GM18907 (cell line): Measurements from ENCODE around the gene CDK16.

Source experiments
- ATAC-seq: cut with Tn5 transposase; IDR thresholded peaks from one replicate; pipeline ENCODE4 v1.9.1; 2021; ENCODE audit warnings: mild to moderate bottlenecking, moderate library complexity; ENCODE audit not compliant: unreplicated experiment

Gene CDK16

DNA sequence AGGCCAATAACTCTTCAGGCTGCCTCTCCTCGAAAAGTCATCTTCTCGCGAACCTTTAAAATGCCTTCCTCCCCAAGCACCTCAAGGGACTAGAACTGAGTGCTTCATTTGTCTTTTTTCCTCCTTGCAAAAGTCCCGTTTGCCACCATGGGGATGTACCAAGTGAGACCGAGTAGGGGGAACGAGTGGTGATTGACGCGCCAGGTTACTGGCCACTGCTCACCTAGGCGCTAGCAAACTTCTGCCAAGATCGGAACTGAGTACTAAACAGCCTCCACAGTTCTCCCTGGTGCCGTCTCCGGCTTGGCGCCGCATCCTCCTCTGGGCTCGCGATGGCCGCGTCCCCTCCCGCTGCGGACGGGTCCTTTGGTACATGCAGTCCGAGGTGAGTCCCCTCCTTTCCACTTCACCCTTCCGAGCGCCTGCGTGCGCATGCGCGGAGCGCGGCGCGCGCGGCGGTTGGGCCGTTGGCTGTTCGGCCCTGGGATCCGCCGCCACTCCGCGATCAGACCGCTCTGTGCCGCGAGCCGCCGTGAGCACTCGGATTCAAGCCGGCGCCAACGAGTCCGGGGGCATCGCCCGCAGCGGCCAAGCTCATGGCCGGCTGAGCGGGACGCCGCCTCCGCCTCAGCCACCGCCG is at the start of gene CDK16:
Gene CDK16 (plus strand): TSS at position 402 of the 640 bp plus-strand sequence. CDS start 4,877 bp downstream, outside the sequence.
- ATAC-seq, result peak; percentile 52

DNA sequence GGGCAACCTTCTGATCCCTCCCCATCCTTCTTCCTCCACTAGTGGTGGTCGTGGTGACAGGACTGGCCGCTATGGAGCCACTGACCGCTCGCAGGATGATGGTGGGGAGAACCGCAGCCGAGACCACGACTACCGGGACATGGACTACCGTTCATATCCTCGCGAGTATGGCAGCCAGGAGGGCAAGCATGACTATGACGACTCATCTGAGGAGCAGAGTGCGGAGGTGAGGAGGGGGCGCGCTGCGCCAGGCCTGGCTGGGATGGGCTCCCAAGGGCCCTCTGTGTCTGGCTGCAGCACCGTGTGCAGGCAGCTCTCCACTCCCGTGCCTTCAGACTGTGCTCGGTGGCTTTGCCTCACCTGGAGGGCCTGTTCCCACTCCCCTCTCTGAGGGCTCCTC is 49.2 kb upstream of the CDK16 start:
- ATAC-seq, result no peak

DNA sequence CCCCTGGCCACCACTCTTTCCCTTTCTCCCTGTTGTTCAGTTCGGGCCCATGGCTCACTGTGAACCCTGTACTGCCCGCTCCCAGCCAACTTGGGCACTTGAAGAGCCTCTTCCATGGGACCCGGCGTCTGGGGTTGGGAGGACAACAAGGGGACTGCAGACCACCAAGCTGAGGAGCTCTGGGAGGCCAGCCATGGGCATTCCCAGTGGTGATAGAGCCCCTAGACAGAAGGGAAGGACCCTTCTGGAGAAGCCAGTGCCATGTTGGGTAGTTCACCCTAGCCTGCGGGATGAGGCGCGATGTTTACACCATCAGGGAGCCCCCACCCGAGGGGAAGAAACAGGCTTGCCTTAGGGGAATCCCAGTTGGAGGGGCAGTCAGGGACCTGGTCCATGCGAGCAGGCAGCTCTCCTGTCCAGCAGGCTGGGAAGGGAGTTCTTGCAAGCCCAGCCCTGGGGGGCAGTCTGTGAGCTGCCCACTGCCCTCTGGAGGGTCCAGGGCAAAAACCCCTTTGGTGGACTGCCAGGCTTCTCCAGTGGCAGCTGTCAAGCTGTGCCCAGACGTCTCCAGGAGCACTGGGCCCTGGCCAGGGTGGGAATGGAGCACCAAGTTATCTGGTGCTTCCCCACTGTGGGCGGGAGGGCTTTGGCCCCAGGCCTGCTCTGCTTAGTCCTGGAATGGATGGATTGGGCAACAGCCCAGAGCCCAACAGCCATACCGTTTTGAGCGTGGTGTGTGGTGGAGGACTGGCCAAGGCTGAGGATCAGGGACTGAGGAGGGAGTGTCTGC is 48.6 kb upstream of the CDK16 start:
- no peak for ATAC-seq

DNA sequence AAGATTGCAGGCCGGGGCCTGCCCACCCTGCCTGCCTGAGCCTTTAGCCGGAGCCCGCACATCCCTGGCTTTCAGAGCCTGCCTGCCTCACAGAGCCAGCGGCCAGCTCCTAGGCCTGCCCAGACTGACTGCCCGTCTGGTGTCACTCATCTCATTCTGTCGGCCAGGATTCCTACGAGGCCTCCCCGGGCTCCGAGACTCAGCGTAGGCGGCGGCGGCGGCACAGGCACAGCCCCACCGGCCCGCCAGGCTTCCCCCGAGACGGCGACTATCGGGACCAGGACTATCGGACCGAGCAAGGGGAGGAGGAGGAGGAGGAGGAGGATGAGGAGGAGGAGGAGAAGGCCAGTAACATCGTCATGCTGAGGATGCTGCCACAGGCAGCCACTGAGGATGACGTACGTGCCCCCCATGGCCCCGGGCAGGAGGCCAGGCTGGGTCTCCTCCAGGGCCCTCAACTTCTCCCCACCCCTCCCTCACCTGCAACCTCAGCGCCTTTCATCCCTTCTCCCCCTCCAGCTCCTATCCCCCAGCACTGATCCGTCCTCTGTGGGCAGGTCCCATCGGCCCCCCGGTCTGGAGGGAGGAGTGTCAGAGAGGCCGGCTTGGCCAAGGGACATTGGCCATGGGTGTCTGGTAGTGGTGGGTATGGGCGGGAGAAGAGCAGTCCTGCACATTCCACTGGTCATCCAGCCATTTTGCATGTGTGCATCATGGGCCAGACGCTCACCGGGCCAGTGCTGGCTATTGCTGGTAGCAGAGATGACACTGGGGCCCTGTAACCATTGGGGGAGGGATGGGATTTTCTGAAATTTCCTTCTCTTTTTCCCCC is 47.4 kb upstream of the CDK16 start:
- ATAC-seq, result no peak

DNA sequence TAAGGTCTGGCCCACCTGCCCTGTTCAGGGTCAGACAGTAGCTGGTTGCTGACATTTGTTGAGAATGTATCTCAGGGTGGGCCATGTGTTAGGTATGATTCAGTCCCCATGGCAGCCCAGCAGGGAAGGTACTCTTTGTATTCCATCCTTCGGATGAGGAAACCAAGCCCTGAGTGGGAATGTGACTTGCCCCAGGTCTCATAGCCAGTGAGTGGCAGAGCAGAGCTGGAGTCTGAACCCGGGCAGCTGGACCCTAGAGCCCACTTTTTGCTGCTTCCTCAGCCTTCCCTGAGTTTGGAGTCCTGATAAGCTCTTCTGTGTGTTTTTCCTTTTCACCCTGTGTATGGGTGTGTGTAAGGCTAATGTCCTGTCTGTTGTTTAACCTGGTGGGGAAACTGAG is 46.5 kb upstream of the CDK16 start:
- ATAC-seq, result no peak

DNA sequence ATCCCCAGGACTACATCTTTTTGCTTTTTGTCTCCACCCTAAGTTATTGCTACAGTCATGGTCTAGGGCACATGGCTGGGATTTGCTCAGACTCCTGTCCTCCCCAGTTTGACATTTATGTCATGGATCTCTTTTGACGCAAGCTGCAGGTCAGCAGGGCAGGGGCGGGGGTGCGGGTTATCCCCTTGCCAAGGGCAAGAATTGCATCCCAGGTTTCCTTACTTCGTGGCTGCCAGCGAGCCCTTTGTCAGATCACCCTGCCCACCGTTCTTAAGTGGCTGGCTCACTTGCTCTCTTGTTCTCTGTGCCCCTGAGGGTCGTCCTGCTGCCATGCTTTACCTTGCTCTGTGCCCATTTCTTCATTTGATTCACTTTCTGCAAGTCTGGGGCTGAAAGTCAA is 45.9 kb upstream of the CDK16 start:
- no peak for ATAC-seq

DNA sequence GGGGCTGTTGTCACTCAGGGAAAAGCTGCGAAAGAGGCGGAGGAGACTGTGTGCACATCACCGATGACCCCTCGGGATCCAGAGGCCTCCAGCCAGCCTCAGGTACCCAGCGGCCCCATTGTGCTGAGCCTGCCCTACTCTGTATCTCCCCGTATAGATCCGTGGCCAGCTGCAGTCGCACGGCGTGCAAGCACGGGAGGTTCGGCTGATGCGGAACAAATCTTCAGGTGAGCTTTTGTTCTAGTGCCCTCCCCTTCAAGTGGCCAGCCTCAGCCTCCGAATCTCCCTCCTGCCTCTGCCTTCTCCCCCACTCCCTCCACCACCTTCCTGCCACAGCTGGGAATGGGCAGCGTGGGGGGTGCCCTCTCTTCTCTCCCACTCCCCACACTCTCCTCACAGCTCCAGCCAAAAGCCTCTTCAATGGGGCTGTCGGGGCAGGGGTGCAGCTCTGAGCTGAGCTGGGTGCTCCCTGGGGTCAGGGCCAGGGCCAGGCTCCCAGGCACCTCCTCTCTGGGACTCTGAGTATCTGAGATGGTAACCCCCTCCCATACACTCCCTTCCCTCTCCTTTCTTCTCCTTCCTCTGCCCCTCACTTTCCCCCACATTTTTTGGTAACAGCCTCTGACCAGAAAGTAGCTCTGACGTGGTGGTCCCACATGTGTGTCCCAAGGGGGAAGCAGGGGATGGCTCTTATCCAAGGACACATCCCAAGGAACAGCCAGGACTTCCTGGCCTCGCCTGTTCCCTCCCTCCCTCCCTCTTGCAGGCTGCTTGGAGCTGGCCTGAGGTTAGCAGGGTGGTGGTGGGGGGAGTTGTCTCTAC is 45.3 kb upstream of the CDK16 start:
- no peak for ATAC-seq

DNA sequence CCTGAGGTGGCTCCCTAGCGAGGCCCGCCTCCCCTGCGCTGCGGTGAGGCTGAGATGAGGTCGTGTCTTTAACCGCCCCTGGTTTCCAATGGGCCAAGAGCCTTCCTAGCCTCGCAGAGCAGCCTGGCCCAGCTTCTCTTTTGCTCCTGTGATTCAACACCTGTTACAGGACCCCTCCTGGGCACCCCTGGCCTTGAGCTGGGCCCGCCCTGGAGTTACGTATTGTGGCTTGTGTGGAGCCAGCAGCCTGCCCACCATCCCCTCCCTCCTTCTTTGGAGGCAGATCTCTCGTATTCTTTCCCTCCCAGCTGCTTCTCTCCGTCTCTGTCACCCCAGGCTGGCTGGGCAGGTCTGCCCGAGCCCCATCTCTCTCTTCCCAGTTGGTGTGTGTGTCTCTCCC is 44.1 kb upstream of the CDK16 start:
- ATAC-seq, result no peak

DNA sequence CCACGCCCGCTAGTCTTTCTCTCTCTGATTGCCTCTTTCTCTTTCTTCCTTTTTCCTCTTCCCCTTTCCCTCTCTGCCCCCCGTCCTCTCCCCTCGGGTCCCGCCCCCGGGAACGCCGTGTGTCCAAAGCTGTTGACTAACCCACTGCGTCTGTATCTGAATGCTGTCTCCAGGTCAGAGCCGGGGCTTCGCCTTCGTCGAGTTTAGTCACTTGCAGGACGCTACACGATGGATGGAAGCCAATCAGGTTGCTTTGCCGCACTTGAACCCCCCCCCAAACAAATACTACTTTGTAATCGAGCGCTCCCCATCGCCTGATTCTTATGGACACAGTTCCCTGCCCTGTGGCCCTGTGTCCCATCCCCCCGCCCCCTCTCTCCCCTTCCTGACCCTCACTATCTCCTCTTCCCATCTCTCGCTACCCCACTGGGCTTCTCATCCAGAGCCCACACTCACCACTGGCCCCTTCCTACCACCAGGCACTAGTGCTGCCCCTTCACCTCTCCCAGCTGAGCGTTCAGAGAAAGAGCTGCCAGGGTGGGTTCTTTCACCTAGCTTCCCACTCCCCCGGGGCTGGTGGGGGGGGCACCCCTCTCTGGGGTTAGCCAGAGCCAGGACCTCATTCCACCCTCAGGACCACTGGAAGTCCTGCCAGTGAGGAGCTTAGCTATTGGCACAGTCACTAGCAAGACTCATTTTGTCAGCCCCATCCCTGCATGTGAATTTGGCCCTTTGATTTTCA is 43.5 kb upstream of the CDK16 start:
- ATAC-seq, result no peak

DNA sequence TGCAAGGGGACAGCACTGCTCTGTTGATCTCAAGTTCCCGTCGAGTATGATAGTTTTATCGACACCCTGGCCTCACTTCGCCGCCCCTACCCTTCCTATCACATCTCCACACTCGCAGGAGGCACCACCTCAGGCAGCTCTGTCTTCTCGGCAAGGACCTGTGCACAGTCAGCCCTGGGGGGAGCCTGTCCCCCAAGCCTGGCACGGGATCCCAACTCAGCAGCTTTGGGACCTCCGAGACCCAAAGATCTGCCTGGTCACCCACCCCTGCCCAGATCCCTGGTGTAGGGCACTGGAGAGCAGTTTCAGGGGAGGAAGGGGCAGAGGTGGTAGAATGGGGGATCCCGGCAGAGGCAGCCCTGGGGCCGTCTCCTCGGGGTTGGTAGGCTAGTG is 42.9 kb upstream of the CDK16 start:
- no peak for ATAC-seq

DNA sequence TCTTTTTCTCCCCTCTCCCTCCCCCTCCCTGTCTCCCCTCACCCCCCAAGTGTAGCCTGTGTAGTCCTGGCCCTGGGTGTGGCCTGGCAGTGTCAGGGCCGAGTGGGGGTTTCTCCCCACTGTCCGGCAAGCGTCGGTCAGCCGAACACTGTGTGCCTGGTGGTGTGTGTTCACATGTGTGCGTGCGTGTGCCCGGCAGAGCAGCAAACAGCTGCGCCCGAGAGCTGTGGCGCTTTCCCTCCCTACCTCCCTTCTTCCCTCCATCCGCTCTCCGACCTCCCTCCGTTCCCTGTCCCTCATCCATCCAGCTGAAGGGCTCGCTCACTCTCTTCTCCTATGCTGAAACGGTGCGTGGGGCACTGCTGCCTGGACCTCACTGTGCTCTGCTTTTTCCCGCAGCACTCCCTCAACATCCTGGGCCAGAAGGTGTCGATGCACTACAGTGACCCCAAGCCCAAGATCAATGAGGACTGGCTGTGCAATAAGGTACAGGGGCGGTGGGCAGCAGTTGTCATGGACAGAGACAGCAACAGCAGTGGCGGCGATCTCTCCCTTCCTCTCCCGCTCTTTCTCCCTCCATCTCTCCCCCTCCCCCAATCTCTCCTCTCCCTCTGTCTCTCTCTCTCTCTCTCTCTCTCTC is 42.3 kb upstream of the CDK16 start:
- ATAC-seq, result no peak

DNA sequence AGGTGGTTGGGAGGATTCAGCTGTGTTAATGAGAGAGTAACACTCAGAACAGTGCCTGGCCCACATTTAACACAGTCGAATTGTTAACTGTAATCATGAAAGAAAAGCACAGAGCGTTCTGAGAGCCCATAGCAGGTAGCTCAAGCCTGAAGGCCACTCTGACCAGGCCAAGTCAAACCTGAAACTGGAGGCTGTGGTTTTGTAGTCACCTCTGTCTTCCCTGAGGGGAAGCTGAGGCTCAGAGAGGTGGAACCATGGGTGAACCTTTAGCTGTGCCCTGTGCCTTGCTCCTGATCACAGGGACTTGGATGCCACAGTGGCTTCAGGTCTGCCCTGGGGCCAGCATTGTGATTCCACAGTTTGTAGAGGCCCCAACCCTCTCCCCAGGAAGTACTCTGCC is 41.4 kb upstream of the CDK16 start:
- ATAC-seq, result no peak

DNA sequence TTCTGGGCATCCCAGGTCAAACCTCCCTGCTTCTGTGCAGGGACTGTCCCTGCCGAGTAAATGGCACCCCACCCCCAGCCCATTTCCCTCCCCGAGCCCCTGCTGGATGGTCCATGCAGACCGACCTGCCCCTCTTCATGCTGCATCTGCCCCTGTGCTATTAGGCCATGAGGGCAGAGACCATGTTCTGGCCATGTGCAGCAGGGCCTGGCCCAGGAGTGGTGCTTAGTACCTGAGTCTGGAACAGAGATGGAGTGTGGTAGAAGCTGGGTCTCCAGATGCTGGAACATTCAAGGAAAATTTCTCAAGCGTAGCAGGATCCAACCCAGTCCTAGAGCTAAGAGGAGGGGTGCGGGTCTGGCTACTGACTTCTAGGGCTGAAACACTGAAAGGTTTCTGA is 40.1 kb upstream of the CDK16 start:
- ATAC-seq, result no peak

DNA sequence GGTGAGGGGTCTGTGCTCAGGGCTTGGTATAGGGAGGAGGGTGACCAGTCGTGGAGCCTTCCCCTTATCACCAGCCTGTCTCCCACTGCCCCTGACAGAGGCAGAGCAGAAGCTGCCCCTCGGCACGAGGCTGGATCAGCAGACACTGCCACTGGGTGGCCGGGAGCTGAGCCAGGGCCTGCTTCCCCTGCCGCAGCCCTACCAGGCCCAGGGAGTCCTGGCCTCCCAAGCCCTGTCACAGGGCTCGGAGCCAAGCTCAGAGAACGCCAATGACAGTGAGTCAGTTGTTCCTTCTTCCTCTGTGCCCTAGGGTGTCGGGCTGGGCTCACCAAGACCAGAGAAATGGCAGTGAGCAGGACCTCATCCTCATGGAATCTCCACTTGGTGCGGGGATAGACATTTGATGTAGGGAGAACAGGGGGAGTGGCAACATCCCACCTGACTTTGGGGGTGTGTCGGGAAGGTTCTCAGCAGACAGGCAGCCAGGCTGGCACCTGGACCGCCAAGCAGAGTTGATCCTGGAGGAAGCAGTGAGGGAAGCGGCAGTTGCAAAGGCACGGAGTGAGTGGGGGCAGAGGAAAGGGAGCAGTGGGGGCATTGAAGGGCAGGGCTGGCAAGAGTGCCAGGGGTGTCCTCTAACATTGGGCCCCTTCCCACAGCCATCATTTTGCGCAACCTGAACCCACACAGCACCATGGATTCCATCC is 39.1 kb upstream of the CDK16 start:
- ATAC-seq, result no peak

DNA sequence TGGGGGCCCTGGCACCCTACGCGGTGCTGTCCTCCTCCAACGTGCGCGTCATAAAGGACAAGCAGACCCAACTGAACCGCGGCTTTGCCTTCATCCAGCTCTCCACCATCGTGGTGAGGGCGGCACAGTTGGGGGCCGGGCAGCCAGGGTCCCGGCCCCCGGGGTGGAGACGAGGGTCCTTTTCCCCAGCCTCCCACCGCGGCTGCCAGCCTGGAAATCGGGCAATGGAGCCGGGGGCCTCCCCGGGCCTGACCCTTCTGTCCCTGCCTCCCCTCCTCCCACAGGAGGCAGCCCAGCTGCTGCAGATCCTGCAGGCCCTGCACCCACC is 38.6 kb upstream of the CDK16 start:
- no peak for ATAC-seq

DNA sequence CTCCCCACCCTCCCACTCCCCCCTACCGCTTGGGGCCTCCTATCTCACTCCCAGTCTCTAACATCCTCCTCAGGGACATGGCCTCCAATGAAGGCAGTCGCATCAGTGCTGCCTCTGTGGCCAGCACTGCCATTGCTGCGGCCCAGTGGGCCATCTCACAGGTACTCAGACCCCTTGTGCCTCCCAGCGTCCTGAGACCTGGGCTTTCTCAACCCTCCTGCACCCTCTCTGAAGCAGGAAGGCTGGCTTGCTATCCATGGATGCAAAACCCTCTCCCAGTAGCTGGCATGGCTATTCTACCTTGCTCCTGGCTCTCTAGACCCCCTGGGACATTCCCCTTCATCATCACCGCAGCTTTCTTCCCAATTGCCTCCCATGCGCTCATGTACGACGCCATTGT is 38.1 kb upstream of the CDK16 start:
- ATAC-seq, result no peak

DNA sequence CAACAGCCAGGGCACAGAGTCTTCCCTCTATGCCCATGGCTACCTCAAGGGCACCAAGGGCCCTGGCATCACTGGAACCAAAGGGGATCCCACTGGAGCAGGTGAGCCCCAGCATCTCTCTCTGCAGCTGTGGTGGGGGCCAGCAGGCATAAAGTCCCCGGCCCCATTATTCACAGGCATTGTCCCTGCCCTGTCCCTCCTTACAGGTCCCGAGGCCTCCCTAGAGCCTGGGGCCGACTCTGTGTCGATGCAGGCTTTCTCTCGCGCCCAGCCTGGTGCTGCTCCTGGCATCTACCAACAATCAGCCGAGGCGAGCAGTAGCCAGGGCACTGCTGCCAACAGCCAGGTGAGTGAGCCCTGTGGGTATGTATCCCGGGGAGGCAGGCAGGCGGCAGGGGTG is 37.2 kb upstream of the CDK16 start:
- no peak for ATAC-seq

DNA sequence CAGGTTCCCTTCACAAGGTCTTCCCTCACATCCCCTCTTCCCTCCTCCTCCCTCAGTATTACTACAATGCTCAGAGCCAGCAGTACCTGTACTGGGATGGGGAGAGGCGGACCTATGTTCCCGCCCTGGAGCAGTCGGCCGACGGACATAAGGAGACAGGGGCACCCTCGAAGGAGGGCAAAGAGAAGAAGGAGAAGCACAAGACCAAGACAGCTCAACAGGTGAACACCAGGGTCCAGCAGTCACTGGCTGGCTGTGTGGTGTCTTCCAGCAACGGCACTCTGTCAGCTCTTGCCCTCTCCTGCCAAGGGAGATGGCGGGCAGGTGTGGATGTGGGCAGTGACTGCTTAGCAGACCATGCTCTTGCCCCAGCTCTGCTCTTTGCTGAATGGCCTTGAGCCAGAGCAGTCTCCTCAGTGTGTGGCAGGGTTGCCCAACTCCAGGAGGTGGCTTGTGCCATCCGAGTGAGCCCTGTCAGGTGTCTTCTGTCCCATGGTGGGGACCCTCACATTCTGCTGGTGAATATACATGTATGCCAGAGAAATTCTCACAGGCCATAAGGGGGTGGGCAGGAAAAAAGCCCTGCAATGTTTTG is 36.3 kb upstream of the CDK16 start:
- ATAC-seq, result no peak

DNA sequence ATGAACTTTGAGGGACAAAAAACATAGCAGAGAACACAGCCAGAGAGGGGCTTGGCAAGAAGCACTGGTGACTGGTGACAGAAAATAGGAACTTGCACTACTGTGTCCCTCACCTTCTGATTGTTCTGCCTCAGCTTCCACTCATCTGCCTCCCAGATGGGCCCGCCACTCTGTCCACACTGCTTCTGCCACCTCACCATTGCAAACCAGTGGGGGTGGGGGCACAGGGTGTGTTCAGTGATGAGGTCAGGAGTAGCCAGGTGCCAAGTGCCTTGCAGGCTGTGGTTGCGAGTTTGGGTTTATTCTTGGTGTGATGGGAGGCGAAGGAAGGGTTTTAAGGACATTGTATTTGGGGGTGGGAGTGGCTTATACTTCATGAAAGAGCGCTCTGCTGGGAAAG is 34.0 kb upstream of the CDK16 start:
- no peak for ATAC-seq
